Activated CD8-positive, alpha-beta memory T cell treated with anti-CD3 and anti-CD28 coated beads, Interleukin-2, amount 50 U/mL, for 24 hours (primary cell): ENCODE data around the gene HGF.

Experiments used
- DNase-seq: peaks from one replicate; pipeline ENCODE4 v3.0.0-alpha.2; 2020; ENCODE audit errors: extremely low read depth

The HGF gene

DNA sequence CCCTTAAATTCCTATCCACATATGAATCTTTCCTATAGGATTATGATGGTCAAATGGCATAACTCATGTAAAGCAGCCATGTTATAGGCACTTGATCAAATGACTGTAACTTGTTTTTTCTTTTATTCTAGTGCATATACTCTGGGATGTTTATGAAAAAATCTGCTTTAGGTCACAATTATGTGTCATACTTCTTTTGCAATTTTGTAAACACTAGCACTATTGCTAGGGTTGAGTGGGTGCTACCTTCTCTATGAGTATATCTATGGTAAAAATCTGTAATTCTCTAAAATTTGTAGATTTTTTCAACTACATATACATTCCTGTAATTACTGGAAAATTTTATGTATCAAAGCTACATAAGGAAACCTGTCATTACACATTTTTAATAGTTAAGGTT lies 50.0 kb downstream of the HGF start:
- no peak for DNase-seq

DNA sequence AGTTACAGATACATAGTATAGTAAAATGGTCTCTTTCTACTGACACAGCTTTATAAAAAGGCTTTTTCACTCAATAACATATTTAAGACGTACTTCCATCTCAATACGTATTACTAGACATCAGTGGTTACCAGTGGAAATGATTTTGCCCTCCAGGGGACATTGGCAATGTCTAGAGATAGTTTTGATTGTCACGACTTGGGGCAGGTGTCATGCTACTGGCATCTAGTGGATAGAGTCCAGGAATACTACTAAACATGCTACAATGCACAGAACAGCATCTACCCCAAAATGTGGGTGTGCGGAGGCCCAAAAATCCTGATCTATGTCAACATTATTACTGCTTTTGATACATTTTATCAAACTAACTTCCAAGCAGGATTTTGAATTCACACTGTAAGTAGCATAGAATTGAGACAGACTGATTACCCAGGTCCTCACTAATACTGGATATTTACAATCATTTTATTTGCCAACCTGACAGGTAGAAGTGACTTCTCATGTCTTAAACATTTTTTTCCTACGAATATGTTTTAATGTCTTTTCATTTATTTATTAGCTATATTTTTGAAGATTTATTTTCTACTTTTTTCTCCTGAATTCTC lies 53.8 kb downstream of the HGF start:
- DNase-seq, result no peak

DNA sequence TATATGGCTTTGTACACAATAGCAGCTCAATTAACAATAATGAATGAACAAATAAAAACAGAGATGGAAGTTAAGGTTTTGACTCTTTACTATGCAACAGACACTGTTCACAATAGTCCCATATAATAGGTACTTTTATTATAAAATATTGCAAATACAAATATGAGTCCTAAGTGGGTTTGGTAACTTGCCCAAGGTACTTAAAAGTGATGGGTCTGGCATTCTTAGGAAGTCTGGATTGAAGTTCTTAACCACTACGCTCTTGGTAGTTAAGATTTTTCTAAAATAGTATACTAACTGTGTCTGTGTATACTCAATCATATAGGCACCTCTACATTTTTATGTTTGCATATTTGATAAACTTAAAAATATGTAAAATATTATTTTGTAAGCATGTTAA lies 55.5 kb downstream of the HGF start:
- no peak for DNase-seq

DNA sequence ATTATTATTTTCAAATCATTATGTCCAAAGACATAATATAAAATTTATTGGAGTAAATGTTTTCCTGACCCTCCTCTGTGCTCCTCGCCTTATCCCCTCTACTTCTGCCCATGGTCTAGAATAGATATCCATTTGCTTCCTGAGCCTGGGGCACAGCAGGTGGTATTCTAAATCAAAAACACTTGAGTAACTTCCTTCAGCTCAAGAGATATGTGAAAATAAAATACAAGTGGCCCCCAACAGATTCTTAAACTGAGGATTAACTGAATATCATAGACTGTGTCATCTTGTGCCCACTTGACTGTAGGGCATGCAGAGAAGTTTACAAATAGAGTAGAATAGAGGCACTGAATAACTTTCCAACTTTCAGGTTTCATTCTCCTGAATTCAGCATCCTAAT lies 59.1 kb downstream of the HGF start:
- DNase-seq, result no peak

DNA sequence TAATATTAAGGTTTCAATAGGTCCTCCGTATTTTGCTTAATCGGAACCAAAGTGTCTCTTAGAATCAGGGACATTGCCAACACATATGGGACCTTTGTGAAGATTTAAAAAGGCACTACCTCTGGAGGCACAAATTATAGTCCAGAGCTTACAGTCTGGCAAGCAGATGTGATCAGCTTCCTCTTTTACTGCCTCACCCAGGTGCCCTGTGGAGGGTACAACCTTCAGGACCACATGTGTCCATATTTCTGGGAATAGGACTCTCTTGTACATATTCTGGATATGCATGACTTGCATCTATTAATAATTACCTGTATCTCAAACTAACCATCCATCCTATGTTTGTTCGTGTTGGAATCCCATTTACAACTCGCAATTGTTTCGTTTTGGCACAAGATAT lies 60.0 kb downstream of the HGF start:
- DNase-seq, result no peak

DNA sequence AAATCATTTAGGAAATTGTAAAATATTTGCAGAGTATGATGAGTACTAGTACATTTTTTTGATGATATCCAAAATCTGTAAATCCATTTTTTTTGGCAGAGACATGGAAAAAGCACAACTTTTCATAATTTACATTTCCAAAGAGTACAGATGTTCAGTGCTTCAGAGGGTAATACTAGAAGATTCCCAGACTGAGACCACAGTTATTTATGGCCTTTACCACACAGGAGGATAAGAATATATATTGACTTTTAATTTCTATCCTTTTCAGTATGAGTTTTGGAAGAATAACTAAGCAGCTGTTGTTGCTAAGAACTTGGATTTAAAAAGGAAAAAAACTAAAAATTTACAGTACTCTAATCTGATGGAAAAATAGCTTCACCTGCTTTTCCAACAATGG lies 61.9 kb downstream of the HGF start:
- DNase-seq, result no peak

DNA sequence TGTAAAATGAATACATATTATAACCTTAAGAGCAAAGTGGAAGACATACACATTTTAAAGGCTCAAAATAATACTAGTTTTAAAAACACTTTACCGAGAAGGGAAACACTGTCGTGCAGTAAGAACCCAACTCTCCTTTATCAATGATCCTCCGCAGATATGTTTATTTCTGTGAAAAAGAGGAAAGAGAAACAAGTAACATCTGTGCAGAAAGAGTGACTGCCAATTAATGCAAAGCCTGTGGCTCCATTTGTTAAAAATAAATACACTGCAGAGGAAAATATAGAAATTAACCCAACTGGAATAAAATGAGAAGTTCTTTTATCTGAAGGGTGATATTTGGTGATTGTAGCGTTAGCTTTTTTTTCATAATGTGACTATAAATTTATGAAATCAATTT lies 62.7 kb downstream of the HGF start:
- no peak for DNase-seq

DNA sequence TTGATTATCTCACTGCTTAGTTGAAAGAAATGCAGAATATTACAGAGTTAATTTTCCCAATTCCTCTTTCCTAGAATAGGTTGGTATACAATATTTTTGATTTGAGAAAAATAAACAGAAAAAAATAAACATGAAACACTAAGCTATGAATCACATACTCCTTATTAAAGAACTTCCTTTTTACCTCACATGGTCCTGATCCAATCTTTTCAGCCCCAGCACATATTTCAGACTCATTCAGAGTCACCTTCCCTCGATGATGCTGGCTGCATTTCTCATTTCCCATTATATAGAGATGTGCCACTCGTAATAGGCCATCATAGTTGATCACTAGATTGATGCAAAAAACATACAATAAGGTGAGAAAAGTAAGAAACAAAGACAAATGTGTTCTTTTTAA lies 64.6 kb downstream of the HGF start:
- DNase-seq, result no peak

DNA sequence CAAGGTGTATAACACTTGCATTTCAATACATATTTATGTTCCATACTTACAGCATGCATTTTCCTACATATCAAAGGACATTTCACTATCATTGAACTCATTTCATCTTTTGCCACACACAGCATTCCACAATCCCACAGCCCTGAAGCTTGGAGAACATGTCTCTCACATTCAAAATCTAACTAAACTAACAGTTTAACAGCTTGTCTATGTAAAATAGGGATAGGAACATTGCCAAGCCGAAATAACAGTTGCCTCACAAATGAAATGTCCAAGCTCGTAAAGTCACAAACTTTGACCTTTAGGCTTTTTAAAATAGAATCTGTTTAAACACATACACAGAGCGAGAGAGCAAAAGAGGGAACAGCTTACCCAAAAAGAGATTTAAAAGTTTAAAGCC lies 65.3 kb downstream of the HGF start:
- DNase-seq, result no peak

DNA sequence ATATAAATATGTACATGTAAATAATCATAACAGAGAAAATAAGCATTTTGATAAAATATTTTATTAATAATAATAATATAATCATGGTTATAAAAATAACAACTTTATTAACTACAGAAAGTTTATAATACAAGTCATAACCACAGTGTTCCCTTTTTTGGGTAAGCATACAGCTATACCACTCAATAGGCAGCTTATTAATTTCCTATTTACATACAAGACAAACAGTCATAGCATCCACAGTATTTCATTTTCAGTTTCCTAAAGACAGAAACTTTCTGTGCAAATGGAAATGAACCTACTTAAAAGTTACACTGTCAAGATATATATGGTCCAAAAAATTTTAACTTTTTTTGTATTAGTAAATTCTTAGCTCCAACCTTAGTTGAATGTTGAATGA lies 70.9 kb downstream of the HGF start:
- DNase-seq, result no peak

DNA sequence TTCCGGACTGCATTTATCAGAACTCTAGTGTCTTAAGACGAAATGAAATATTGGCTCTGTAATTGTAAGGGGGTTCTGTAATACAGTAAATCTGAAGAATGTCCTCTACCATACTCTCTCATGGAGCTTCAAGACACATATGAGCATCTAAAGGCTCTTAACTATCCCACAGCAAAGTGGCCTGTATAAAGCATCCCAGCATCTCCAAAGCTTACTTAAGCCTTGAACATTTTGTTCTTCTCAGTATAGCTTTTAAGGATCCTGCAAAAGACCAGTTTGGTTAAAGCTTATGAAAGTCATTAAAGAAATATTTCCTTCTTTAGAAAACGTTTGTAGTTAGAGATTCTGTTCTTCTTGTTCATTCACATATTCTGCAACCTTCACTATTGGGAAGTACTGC lies 75.1 kb downstream of the HGF start:
- no peak for DNase-seq

DNA sequence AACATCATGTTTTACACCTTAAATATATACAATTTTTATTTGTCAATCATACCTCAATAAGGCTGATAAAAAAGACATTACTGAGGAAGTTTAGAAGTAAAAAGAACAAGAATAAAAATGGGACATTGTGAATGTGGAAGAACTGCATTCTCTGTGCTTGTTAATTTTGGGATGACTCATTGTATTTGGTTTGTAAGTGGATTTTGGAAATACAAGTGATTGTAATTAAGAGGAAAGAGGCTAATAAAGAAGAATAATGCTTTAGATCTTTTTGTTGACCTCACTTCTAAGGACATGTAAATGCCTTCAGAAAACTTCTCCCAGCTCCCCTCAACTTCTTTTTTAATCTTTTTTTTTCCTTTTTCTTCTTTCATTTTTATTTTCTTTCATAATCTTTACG lies 76.0 kb downstream of the HGF start:
- DNase-seq, result no peak

DNA sequence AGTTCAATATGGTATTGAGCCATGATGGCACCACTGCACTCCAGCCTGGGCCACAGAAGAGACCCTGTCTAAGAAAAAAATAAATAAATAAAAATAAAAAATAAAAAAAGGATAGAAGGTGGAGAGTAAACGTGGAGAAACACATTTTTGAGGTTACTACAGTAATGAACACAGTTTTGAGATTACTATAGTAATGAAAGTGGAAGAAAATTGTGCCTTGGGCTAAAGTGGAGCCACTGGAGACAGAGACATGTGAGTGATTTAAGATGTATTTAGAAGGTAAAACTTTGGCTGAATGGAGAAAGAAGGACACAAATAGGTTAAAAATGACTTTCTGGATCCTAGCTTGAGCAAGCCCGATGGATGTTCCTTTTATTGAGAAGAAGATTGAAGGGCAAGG lies 76.8 kb downstream of the HGF start:
- DNase-seq, result no peak

DNA sequence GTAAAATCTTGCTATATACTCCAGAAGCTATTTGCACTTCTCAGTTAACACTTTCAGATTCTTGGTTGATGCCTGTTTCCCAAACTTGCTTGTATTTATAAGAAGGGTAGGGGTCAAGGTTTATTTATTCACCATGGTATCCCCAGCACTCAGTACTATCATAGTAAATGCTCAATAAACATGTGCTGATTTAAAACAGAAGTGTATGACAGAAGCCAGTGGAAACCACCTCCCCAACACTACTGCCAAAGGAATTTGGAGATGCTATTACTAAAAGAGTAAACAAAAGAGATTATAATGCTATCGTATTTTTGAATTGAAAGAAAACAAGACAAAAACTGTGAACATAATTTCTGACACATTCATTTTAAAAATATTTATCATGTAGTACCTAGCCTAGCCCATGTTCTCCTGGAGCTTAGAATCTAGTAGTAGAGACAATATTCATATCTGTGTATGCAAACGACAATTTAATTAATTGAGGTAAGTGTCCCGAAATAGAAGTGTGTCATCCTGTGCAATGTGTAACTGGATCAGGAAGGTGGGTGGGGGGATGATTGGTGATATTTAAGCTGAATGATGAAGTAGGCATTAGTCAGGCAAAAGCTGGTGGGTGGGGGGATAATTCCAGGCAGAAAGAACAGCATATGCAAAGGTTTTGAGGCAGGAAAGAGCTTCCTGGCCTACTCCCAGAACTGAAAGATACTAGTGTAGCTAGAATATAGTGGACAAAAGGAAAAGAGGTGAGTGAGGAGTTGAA lies 77.5 kb downstream of the HGF start:
- DNase-seq, result no peak

DNA sequence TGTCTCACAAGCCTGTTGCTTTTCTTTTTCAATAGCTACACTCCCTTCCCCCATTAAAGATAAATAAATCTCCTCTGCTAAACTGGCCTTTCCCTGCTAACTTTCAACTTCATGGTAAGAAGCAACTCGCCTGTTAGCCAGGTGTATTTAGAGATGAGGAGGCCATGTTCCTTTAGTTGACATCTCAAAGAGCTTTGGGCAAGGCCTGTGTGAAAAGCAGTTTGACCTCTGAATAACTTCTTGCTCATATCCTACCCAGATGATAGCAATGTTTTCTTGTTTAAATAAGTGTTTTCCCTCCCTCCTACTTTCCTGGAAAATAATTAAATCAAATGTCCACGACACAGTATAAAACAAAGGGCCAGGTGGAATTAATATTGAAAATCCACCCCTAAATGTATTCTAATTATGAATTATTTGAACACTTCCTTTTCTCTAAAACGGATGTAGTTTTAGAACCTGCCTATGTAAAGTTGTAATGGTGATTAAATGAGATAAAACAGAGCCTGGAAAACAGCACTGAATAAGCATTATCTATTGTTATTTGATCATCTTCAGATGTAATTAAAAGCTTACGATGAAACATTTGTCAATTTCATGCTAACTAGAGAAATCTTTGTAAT lies 78.5 kb downstream of the HGF start:
- DNase-seq, result no peak

DNA sequence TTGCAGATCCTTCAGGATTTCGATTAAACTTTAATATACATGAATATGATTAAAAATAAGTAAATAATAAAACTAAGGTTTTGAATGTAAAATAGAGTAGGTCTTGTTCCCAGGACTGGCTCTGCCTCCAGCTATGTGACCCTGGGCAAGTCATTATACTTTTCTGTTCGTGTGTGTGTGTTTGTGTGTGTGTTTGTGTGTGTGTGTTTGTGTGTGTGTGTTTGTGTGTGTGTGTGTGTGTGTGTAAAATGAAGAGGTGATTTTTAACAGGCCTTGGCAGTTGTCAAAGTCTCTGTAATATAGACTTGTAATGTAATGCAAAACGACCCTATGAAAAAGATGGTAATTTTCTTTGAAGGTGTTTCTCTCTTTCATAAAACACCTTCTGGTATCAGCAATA lies 79.2 kb downstream of the HGF start:
- DNase-seq, result no peak

DNA sequence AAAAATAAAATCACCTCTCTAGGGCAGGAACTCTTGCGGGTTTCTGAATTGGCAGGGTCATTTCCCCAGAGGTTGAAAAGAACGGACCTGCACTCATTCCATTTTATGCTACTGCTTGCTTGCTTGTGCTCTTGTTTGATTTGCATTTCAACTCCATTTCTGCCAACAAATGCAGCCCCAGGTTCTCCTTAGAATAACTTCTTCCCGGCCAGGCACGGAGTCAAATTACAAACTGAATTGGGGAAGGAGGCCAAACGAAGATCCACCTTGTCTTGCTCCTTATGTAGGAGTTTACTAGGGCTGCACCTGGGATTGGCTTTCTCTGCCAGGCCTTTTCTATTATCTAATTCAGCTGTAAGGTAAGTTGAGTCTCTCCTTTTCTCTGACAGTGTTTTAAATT lies 79.6 kb downstream of the HGF start:
- no peak for DNase-seq

DNA sequence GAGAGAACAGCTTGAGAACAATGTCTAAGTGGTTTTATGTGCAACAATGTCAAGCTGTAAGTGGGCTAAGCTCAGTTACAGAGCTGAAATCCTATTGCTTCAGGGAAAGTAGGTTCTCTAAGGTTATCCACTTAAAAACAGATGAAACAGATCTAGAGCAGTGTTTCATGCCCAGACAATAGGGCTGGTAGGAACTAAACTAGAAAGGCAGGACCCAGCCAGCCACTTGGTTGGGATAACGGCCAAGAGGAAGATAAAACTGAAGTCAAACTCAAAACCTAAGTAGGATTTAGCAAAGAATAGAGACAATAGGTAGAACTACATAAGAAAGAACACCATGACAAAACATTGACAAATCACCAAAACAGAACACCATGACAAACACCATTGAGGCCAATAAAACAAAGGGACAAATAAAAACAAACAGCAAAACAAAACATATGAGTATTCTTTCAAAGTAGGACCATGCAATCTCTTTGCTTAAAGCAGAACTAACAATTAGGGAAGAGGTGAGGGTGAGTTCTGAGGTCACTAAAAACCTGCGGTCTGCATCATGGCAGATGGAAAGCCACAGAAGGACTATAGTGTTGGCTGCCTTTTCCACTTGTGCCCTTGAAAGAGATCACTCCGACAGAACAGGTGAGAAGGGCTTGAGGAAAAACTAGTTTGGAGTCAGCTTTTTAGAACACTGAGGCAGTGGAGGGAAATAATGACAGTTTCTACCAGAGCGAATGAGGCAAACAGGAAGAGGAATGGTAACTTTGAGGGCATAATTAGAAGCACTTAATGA lies 81.0 kb downstream of the HGF start:
- no peak for DNase-seq

DNA sequence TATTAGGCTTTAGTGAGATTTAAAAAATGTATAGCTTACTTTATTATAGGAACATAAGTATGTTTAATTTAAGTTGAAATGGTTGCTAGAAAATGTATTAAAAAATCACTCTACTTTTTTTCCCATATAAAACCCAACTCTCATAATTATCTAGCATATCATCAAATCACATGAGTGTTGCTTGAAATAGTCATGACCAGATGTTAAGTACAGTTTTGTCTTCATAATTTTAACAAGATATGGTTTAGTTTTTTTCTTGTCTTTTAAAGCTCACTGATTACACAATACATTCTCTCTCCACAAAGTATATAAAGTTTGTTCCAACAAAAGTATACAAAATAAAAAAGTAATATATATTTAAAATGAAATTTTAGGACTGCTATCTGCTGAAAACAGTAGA lies 82.8 kb downstream of the HGF start:
- DNase-seq, result no peak

DNA sequence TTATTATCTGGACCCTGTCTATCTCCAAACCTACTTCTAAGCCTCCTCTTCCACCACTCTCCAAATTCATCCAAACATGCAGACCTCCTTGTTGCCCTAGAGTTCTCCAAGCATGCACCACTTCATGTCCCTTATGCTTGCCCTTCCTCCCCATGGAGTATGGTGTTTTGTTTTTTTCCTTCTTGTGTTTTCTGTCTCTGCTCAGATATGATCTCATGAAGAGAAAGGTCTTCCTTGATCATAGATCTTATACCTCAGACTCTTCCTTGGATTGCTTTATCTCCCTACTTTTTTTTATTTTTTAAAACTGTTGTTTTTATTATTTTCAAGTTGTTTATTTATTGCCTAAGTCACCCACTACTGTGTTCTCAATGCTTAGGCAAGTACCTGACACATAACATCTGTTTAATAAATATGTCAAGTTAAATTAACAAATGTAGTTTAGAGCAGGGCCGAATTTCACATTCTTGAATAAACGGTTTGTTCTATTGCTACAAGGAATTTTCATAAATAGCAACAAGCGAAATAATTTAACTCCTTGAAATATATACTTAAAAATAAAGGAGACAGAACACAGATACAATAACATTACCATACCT lies 84.5 kb downstream of the HGF start:
- no peak for DNase-seq

DNA sequence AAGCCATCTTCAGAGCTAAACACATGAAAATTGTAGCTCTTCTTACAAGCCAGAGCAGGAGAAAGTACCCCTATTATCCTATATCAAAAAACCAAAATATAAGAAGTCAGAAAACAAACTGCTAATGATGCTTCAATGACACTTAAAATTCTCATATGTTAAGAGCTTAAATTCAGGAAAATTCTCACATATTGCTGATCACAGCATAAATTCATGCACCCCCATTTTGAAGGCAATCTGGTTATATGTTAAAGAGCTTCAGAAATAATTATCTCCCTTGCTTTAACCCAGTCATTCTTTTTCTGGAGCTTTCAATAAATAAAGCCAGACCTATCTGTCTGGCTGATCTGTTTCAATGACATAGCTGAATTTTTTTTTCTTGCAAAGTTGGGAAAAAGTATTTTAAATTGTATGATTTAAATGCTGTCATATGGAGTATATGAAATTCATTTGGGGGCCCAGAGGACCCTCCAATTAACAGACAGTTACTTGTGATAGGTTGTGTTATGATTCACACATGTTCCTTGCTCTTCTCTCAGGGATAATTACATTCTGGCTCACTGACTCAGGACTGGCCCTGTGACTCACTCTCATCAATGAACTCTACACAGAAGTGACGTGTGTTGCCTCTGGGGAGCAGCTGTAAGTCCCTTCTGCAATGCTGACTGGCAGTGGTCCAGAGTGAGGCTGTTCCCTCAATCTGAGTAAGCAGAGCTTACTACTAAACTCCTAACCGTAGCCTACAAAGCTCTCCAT lies 85.2 kb downstream of the HGF start:
- DNase-seq, result no peak

DNA sequence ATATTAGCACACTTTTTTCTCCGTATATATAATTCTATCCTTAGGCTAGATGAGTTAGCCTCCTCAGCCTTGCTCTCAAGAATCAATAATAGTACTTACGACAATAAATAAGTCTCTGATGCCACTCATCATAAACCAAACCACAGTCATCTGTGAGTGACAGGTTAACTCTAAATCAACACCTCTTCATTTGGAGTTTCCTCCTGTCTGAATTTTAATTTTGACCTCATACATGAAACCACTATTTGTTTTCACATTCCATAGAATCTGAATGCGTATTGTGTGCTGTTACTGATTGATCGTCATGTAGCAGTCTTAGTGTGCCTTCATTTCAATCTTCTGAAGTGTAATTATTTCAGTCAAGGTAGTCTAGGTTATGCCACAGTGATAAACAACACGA lies 85.8 kb downstream of the HGF start:
- no peak for DNase-seq
